Common myeloid progenitor, CD34-positive (primary cell): ENCODE results near the gene SWAP70.

Experiments used
- CTCF ChIA-PET: fragments of 350-600 bp; sonication (Branson Sonifier 250); formaldehyde crosslinking; loops from one replicate; lab custom pipeline; 2021; ENCODE audit warnings: antibody characterized with exemption; lab: Charles Lee
- POLR2A ChIA-PET: fragments of 350-600 bp; sonication (Branson Sonifier 250); formaldehyde crosslinking; loops from one replicate; lab custom pipeline; 2021; ENCODE audit warnings: antibody characterized with exemption; lab: Charles Lee
- DNase-seq, 3 donors: peaks; one replicate each; pipeline versions ENCODE4 v3.0.0 to v3.0.0-alpha.2; 2013
- H3K27ac ChIP-seq, 2 experiments: 1 replicate in 1 of 2; 2 replicates in 1 of 2; pipeline ENCODE4 v1.7.0; 2013; ENCODE audit warnings: inconsistent platforms in 2 of 2, low read length in 2 of 2, mild to moderate bottlenecking in 2 of 2, low read depth in 1 of 2, moderate library complexity in 1 of 2; ENCODE audit not compliant: severe bottlenecking in 2 of 2, insufficient read depth in 1 of 2, poor library complexity in 1 of 2
- H3K27me3 ChIP-seq, 5 experiments: replicated peaks in 2 of 5; 1 replicate in 3 of 5; 2 replicates in 2 of 5; pipeline versions ENCODE4 v1.6.1 to v1.7.0; 2013; ENCODE audit warnings: low read length in 4 of 5, mild to moderate bottlenecking in 2 of 5, moderate library complexity in 2 of 5, inconsistent platforms in 1 of 5; ENCODE audit not compliant: insufficient read depth in 5 of 5, control insufficient read depth in 4 of 5
- H3K36me3 ChIP-seq, 4 experiments: 1 replicate in 2 of 4; 2 replicates in 2 of 4; pipeline versions ENCODE4 v1.6.1 to v1.7.0; 2013; ENCODE audit warnings: low read length in 3 of 4, control low read depth in 1 of 4, mild to moderate bottlenecking in 1 of 4; ENCODE audit not compliant: control insufficient read depth in 4 of 4, insufficient read depth in 4 of 4
- H3K4me1 ChIP-seq, 4 experiments: 1 replicate in 3 of 4; 2 replicates in 1 of 4; pipeline versions ENCODE4 v1.6.1 to v1.7.1; 2013; ENCODE audit warnings: low read length in 3 of 4, mild to moderate bottlenecking in 3 of 4, control low read depth in 1 of 4, inconsistent platforms in 1 of 4, moderate library complexity in 1 of 4; ENCODE audit not compliant: control insufficient read depth in 4 of 4, insufficient read depth in 4 of 4; ENCODE audit errors: control extremely low read depth in 1 of 4
- H3K4me3 ChIP-seq, 7 experiments: 1 replicate in 4 of 7; 2 replicates in 3 of 7; pipeline versions ENCODE4 v1.5.1 to v1.7.0; 2013; ENCODE audit warnings: mild to moderate bottlenecking in 7 of 7, low read length in 6 of 7, moderate library complexity in 6 of 7, inconsistent platforms in 2 of 7, low read depth in 2 of 7, control low read depth in 1 of 7; ENCODE audit not compliant: insufficient read depth in 4 of 7, control insufficient read depth in 1 of 7; ENCODE audit errors: extremely low read depth in 1 of 7
- H3K9me3 ChIP-seq, 5 experiments: 1 replicate in 4 of 5; 2 replicates in 1 of 5; pipeline versions ENCODE4 v1.6.1 to v1.7.1; 2013; ENCODE audit warnings: low read length in 4 of 5, mild to moderate bottlenecking in 2 of 5, inconsistent platforms in 1 of 5, low read depth in 1 of 5, moderate library complexity in 1 of 5; ENCODE audit not compliant: control insufficient read depth in 4 of 5, insufficient read depth in 2 of 5; ENCODE audit errors: control extremely low read depth in 1 of 5
- WGBS: methylation state at CpG from one replicate; pipeline ENCODE4 v1.1.5; 2013; ENCODE audit not compliant: insufficient coverage; 5-methylcytosine and 5-hydroxymethylcytosine counted together

The SWAP70 gene

DNA sequence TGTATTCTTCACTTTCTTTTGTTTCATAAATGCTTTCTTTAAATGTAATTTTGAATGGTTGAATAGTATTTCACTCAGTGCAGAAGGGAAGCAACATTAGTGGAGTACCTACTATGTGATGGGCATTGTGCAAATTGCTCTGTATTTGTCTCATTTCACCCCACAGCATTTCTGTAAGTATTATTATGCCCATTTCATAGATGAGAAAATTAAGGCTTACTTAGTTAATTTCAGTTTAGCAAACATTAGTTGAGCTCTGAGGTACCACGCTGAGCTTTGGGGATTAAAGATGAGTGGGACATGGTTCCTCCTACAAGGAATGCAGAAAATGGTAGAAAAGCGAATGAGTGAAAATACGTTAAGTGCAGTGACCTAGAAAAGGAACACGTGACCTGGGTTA, 58.1 kb downstream of the SWAP70 start:
- Histone ChIP-seq H3K9me3 (no peaks in the 10 kb centered on the region), H3K4me1 (peaks cover 40 to 75% (median 59%) of the 10 kb centered on the region in 4 experiments), H3K27ac (no peak overlapping the region), H3K36me3 (peaks cover 0 to 9% (median 0%) of the 10 kb centered on the region in 4 experiments), H3K4me3 (no peak overlapping the region), H3K27me3 (no peaks in the 10 kb centered on the region)
- 98% methylated on average over 4 of the region's 4 CpGs for WGBS
- POLR2A ChIA-PET: no interaction called here
- CTCF ChIA-PET: interaction anchor here (1.5 to 4.7 kb wide), 3 partner anchors 15 to 47 kb away, joined by 4 to 30 read pairs (median 4); no protein-coding TSS in a partner anchor
- DNase-seq: no peak

DNA sequence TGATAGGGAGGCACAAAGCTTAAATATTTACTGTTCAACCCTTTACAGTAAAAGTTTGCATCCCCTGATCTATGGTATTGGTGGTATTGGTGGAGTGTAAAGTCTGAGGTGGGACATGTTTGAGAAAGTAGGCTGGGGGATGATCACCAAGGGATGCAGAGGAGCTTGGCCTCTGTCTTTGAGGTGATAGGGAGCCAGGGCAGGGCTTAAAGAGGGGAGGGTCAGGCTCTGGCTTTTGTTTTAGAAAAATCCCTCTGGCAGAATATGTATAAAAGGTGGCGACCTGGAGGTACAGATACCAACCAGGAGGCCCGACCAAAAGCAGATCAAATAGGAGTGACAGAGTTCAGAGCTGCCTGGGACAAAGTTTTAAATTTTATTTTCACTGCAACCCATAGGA, 59.0 kb downstream of the SWAP70 start:
- Histone ChIP-seq H3K36me3 (peaks cover 0 to 13% (median 0%) of the 10 kb centered on the region in 4 experiments), H3K4me3 (no peak overlapping the region), H3K27me3 (no peaks in the 10 kb centered on the region), H3K4me1 (peaks cover 36 to 72% (median 50%) of the 10 kb centered on the region in 4 experiments), H3K9me3 (no peaks in the 10 kb centered on the region), H3K27ac (peak overlapping the region; percentile 2 to 11)
- ChIA-PET POLR2A (no interaction called here), CTCF (interaction anchor here (1.0 to 4.7 kb wide), 4 partner anchors 9 to 47 kb away, joined by 4 to 30 read pairs (median 4); no protein-coding TSS in a partner anchor)
- no peak for DNase-seq
- no CpG with 5 or more reads among the region's 2 CpGs for WGBS

DNA sequence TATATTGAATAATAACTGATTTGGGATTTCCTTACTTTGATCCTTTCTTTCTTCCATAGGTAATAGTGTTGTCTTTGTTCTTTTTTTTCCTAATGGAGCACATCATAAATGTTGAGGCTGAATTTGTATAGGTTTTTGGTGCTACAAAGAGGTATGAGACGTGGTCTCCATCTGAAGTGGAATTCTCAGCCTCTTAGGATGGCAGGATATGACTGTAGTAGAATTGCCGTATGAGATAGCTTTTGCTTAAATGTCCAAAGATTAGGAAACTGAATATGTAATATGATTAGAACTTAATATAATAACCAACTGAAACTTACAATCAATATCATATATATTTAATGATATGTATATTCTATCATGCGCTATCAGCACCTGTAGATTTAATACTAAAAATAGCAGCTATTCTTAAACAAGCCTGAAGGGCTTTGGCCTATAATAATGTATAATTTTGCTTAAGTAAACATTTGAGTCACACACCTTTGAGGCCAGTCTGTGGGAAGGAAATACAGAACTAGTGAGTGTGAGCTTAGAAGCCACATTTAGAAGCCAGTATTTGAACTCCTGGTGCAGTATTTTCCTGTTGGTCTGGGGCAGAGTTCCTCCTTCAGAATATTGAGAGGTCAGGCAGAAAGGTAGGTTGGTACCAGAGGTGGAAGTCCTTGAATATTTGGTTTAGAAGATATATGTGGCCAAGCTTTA, 62.6 kb downstream of the SWAP70 start:
- peaks cover 5 to 38% (median 12%) of the 10 kb centered on the region in 4 experiments for H3K36me3 ChIP-seq
- H3K4me1 ChIP-seq: peaks cover 10 to 38% (median 19%) of the 10 kb centered on the region in 4 experiments
- WGBS: no CpG with 5 or more reads among the region's 3 CpGs
- DNase-seq: peak in 2 of 3 donors; percentile 65 to 75
- H3K9me3 ChIP-seq: no peaks in the 10 kb centered on the region
- H3K27me3 ChIP-seq: no peaks in the 10 kb centered on the region
- ChIA-PET CTCF (interaction anchor here (1.0 to 4.0 kb wide), 6 partner anchors 9 to 37 kb away, joined by 3 to 26 read pairs (median 12); no protein-coding TSS in a partner anchor), POLR2A (no interaction called here)
- peak overlapping the region in 1 of 2 experiments; percentile 33 for H3K27ac ChIP-seq
- H3K4me3 ChIP-seq: no peak overlapping the region

DNA sequence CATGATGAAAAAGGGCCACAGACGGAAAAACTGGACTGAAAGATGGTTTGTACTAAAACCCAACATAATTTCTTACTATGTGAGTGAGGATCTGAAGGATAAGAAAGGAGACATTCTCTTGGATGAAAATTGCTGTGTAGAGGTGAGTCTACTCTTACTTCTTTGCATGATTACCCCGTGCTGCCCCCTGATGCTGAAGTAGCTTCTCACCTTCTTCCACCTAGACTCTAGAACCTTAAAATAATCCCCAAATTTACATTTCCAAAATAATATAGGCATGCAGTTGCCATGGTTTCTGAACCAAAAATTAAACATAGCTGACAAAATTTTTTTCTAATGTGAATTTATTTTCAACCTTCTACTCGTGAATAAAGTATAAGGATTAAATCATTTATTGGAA, 64.2 kb downstream of the SWAP70 start:
- DNase-seq: no peak
- ChIA-PET POLR2A (no interaction called here), CTCF (interaction anchor here (1.0 to 4.0 kb wide), 5 partner anchors 8 to 36 kb away, joined by 3 to 26 read pairs (median 6); no protein-coding TSS in a partner anchor)
- Histone ChIP-seq H3K36me3 (peaks cover 8 to 47% (median 19%) of the 10 kb centered on the region in 4 experiments), H3K27me3 (no peaks in the 10 kb centered on the region), H3K4me3 (no peak overlapping the region), H3K27ac (no peak overlapping the region), H3K9me3 (no peaks in the 10 kb centered on the region), H3K4me1 (peaks cover 3 to 22% (median 8%) of the 10 kb centered on the region in 4 experiments)
- no CpG with 5 or more reads among the region's 3 CpGs for WGBS

DNA sequence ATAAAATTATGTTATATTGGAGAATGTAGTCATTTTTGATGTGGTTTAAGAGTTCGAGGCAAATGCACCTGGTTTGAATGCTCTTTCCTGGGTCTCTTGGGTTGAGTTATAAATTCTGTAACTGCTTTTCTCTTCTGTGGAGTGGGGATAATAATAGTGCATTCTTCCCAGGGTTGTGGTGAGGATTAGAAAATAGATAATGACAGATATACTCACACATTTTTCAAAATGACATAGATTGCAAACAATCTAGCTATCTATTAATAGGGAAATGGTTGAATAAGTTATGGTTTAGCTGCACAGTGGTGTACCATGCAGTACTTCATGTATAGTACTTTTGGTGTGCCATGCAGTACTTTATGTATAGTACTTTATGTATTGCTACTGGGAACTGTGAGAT, 67.4 kb downstream of the SWAP70 start:
- POLR2A ChIA-PET: no interaction called here
- no peaks in the 10 kb centered on the region for H3K27me3 ChIP-seq
- DNase-seq: no peak
- CTCF ChIA-PET: interaction anchor here (1.2 to 3.4 kb wide), 4 partner anchors 10 to 22 kb away, joined by 3 to 9 read pairs (median 4); no protein-coding TSS in a partner anchor
- peaks cover 0 to 6% (median 2%) of the 10 kb centered on the region in 5 experiments for H3K9me3 ChIP-seq
- peaks cover 17 to 66% (median 34%) of the 10 kb centered on the region in 4 experiments for H3K36me3 ChIP-seq
- peaks cover under 1 to 15% (median 4%) of the 10 kb centered on the region in 4 experiments for H3K4me1 ChIP-seq
- no peak overlapping the region for H3K27ac ChIP-seq
- WGBS: 100% methylated on average over 1 of the region's 1 CpG
- no peak overlapping the region for H3K4me3 ChIP-seq

DNA sequence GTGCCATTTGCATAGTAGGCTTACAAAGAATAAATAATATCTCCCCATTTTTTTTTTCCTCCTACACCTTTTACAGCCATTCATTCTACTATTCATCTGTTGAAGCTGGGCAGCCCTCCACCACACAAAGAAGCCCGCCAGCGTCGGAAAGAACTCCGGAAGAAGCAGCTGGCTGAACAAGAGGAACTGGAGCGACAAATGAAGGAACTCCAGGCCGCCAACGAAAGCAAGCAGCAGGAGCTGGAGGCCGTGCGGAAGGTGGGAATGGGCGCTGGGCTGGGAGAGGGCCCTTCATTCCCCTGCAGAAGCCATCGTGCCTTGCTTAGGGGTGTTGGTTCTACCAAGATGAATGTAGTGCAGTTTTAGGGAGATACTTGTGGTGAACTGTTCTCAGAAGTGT, 68.6 kb downstream of the SWAP70 start:
- no peak overlapping the region for H3K4me3 ChIP-seq
- H3K9me3 ChIP-seq: peaks cover 0 to 6% (median 2%) of the 10 kb centered on the region in 5 experiments
- CTCF ChIA-PET: interaction anchor here (1.0 to 3.4 kb wide), 5 partner anchors 9 to 16 kb away, joined by 4 to 13 read pairs (median 7); no protein-coding TSS in a partner anchor
- H3K27me3 ChIP-seq: no peaks in the 10 kb centered on the region
- POLR2A ChIA-PET: no interaction called here
- peaks cover 0 to 15% (median 0%) of the 10 kb centered on the region in 4 experiments for H3K4me1 ChIP-seq
- no peak overlapping the region for H3K27ac ChIP-seq
- peaks cover 24 to 78% (median 42%) of the 10 kb centered on the region in 4 experiments for H3K36me3 ChIP-seq
- DNase-seq: no peak
- 100% methylated on average over 10 of the region's 11 CpGs for WGBS
